CD4-positive, alpha-beta T cell treated with Interleukin-6 for 4 hours (primary cell): ENCODE data around the gene PKNOX2.

Experiments
- DNase-seq: peaks from one replicate; pipeline ENCODE4 v3.0.0-alpha.2; 2020; ENCODE audit warnings: mixed read lengths

The PKNOX2 gene

GRCh38 chr11:125264100-125265022 is 99.8 kb downstream of the PKNOX2 start:
- DNase-seq, result no peak

- no peak for DNase-seq
Measured at GRCh38 chr11:125267548-125267947, 103.0 kb downstream of the PKNOX2 start.

DNA sequence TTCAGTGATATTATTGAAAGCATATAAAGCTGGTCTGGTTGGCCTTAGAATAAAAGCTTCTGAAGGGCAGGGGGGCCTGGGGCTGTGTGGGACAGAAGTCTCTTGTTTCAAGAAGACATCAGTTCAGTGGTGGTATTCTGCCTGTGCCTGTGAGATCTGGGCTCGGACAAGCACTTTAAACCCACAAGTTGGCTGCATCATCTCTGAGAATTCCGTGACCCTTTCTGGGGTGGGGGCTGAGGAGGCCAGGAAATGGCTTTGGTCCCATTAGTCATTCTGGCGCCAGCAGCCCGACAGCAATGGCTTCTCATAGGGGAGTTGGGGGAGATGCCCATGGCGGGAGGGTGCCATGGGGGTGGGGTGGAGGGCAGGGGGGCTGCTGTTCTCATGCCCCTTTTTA is 104.1 kb downstream of the PKNOX2 start:
- DNase-seq, result no peak

DNA sequence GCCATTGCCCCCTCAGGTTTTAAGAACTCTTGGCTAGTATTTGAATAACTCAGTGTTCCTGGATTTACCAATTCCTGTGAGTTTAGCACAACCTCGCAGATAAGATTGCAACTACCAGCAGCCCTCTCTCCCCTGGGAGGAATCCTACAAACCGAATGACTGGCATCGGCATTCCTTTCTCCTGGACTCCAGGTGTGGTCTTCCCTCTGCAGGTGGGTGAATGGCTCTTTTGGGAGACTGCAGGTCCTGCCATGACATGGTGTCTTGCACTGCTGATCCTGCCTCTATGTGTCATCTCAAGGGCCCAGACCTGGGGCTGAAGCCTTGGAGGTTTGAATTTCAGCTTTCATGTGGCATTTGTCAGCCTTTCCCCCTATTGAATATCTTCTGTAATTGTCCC is 105.6 kb downstream of the PKNOX2 start:
- DNase-seq, result no peak

- no peak for DNase-seq
Measured at GRCh38 chr11:125270711-125271110, 106.2 kb downstream of the PKNOX2 start.

GRCh38 chr11:125271483-125272091 is 107.0 kb downstream of the PKNOX2 start:
- DNase-seq, result no peak

GRCh38 chr11:125272092-125272491 is 107.5 kb downstream of the PKNOX2 start:
- no peak for DNase-seq

DNA sequence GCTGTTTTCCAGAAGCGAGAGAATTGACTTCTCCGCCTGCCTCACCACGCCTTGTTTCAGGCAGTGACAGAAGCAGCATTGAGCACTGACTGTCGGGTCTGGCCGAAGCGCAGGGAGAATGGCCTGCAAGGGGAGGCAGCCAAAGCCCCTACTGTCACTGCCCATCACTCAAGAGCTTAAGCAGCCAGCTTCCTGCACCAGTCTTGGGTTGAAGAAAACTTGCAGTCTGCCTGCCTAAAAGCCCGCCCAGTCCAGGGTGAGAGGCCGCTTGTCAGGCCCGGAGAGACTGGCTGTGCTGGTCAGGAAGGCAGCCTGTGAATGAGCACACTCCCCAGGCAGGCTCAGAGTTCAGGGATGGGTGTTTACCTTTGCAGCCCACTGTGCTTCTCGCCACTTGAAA is 108.3 kb downstream of the PKNOX2 start:
- DNase-seq, result no peak

GRCh38 chr11:125273519-125274000 is 109.0 kb downstream of the PKNOX2 start:
- no peak for DNase-seq

DNA sequence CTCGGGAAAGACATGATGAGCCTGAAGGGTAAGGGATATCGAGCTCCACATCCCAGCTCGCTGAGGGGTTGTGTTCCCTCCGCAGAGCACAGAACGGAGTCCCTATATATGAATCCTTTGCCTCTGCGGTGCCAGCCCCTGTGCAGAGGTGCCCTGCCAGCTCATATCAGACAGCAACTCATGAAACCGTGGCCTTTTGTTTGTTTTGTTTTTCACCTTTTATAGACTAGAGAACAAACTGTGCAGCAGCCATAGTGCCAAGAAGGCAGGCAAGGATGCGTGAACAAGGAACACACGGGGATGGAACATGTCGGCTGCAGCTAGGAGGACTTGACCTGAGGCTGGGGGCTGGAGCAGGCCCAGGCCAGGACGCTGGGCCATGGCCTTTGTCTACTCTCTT is 109.8 kb downstream of the PKNOX2 start:
- DNase-seq, result no peak

DNA sequence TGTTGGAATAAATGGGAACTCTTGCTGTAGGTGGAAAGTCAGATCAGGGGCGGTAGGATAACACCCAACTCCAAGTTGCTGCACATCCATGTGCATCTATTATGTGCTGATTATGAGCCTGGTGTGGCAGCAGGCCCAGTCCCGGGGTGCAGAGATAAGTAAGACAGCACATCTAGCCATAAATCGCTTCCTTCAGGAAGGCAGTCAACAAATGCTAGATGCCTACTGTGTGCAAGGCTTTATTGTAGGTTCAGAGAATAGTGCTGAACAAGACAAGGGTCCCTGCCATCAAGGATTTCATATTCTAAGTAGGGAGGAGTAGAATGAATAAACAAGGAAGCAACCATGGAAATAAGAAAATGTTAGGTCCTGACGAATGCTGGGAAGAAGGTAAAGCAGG is 110.2 kb downstream of the PKNOX2 start:
- DNase-seq, result no peak

GRCh38 chr11:125275905-125276618 is 111.5 kb downstream of the PKNOX2 start:
- no peak for DNase-seq

DNA sequence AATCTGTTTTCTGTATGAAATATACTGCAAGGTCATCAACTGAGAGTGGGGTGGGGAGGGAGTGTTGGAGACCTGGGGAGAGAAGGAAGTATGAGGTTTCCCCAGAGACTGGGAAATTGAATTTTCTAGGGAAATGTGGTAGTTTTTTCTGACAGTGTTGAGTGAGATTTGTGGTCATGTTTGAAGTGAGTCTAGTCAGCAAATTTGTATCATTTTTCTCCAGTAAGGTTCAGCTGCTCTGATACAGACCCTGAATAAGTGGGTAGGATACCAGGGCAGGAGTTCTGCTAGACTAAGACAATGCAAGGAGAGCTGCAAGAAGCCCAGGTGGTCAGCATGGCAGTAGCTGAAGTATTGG is 112.0 kb downstream of the PKNOX2 start:
- no peak for DNase-seq

DNA sequence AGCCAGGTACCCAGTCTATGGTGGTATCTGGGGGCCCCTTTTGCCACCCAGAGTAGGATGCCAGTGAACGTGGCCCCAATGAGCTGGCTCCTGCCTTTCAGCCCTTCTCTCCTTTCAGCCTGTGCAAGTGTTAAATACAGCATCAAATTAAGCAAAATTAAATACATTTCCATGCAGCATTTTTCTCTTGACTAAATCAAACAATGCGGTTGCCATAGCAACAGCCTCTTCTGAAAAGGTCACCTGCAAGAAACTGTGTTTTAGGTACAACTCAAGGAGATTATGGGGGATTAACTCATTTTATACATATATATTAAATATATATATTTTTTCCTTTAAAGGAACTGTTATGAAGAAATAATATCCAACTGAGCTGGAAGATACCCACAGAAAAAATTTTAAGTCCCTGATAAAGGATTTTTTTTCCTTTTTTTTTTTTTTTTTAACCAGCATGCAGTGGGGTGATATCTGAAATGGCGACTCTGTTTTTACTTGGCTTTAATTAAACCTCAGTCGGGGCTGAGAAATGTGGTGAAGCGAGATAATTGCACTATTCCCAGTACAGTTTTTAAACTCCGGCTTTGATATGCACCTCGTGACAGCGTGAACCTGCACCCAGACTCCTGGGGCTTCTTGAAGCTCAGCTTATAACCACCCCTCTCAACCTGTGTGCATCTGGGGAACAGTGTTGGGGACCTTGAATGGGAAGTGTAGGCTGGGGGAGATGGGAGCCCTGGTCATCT is 115.3 kb downstream of the PKNOX2 start:
- no peak for DNase-seq

- no peak for DNase-seq
Measured at GRCh38 chr11:125280646-125281045, 116.1 kb downstream of the PKNOX2 start.

DNA sequence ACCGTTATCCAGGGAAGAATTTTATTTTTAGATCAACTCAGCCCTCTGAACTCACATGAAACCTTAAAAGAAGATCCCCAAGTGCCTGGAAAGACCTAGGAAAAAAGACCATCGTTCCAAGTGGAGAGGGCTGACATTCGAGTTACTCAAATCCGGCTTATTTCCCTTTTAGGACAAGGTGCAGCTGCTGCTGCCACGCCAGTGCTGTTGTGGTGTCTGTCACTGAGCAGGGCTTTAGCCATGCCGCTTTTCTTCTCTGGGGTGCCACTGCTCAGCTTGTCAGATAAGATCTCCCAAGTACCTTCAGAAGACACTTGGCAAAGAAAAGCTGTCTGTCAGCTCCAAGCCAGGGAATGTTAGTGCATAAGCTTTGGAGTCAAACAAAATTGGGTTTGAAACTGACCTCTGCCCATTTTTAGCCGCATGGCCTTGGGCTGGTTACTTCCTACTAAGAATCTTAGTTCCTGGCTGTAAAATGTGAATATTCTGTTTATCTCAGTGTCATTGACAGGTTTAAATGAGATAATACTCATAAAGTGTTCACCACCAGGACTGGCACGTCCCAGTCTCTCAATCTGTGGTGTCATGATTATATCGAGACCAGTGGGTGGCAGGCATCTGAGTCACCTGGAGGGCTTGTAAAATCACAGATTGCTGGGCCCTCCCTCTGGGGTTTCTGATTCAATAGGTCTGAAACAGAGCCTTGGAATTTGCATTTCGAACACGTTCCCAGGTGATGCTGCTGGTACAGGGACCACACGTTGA is 117.5 kb downstream of the PKNOX2 start:
- no peak for DNase-seq

DNA sequence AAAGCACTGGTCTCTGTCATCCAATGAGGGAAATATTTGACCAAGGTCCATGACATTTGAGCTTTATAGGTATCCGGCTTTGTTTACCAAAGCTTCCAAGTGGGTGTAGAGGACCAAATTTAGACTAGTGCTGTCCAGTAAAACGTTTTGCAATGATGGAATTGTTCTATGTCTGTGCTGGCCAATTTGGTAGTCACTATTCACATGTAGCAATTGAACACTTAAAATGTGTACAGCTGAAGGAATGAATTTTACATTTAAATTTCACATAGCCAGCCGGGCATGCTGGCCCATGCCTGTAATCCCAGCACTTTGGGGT is 118.0 kb downstream of the PKNOX2 start:
- no peak for DNase-seq

DNA sequence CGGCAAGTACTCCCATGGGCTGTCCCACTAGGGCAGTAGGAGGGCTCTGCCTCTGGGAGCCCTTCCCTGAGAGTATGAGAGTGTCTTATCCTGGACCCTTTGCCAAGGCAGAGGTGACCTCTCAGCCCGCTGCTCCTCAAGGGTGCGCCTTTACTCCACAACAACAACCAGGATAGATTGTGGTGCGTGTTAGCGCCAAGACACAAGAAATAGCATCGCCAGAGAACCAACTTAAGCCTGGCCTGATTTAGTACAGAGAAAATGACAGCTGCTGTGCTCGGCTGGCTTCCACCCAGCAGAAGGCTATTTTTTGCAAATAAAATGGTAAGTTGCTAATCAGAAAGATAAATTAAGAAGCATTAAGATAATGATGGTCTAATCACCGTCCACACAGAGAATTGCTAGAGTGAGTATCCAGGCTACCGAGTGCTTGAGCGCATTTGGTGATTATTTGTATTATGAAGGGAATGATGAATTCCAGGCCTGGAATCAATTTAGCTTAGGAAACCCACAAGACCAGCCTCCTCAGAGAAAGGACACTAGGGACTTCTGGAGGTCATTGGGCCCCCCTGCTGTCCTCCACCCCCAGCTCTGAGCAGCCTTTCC is 119.8 kb downstream of the PKNOX2 start:
- no peak for DNase-seq

- no peak for DNase-seq
Measured at GRCh38 chr11:125285844-125286243, 121.3 kb downstream of the PKNOX2 start.

DNA sequence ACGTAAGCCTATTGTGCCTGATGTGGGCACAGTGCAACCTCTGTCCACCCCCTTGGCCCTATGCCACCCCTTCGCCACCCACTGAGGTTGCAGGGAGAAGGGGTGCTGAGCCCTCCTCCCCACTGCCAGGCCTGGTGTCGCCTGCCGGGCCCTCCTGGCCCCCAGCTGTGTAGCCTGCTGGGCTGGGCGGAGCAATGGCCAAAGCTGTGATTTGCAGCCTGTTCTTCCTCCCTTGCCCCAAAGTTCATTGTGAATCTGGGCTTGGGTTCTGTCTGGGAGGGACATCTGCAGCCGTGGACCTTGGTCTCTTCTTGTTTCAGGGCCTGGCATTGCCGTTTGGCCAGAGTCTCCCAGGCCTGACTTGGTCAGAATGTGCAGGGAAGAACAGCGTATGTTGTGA is 121.9 kb downstream of the PKNOX2 start:
- DNase-seq, result no peak

GRCh38 chr11:125287491-125288210 is 123.1 kb downstream of the PKNOX2 start:
- no peak for DNase-seq
